Measurements from ENCODE around the gene PRADC1.

PRADC1 gene

GRCh38 chr2:73212448-73213176 lies 20.4 kb downstream of the PRADC1 start:
- no peak overlapping the region for H3K4me3 ChIP-seq (ENCODE audit: low read length)
- DNase-seq (ENCODE audit: low read depth), result peak; percentile 79
- TF ChIP-seq, protein P1, sequence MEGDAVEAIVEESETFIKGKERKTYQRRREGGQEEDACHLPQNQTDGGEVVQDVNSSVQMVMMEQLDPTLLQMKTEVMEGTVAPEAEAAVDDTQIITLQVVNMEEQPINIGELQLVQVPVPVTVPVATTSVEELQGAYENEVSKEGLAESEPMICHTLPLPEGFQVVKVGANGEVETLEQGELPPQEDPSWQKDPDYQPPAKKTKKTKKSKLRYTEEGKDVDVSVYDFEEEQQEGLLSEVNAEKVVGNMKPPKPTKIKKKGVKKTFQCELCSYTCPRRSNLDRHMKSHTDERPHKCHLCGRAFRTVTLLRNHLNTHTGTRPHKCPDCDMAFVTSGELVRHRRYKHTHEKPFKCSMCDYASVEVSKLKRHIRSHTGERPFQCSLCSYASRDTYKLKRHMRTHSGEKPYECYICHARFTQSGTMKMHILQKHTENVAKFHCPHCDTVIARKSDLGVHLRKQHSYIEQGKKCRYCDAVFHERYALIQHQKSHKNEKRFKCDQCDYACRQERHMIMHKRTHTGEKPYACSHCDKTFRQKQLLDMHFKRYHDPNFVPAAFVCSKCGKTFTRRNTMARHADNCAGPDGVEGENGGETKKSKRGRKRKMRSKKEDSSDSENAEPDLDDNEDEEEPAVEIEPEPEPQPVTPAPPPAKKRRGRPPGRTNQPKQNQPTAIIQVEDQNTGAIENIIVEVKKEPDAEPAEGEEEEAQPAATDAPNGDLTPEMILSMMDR (IDR thresholded peaks at IDR 0.05; ENCODE audit: insufficient read depth, low read depth, low read length, missing control alignments), result peak; percentile 96

DNA sequence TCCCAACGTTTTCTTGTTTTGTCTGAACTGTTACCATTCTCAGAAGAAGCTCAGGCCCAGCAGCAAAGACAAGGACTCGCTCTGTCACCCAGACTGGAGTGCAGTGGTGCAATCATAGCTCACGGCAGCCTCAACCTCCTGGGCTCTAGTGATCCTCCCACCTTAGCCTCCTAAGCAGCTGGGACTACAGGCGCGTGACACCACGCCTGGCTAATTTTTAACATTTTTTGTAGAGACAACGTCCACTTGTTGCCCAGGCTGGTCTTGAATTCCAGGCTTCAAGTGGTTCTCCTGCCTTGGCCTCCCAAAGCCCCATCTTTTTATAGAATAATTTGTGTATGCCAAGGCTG lies 21.0 kb downstream of the PRADC1 start:
- DNase-seq (ENCODE audit: low read depth), result no peak
- TF ChIP-seq, protein P1 (IDR thresholded peaks at IDR 0.05; ENCODE audit: insufficient read depth, low read depth, low read length, missing control alignments), result no peak
- H3K4me3 ChIP-seq (ENCODE audit: low read length), result no peak overlapping the region

GRCh38 chr2:73210696-73211095 lies 22.3 kb downstream of the PRADC1 start:
- H3K4me3 ChIP-seq (ENCODE audit: low read length), result no peak overlapping the region
- TF ChIP-seq, protein P1 (IDR thresholded peaks at IDR 0.05; ENCODE audit: insufficient read depth, low read depth, low read length, missing control alignments), result no peak
- no peak for DNase-seq (ENCODE audit: low read depth)

GRCh38 chr2:73210019-73210418 lies 23.0 kb downstream of the PRADC1 start:
- TF ChIP-seq, protein P1 (IDR thresholded peaks at IDR 0.05; ENCODE audit: insufficient read depth, low read depth, low read length, missing control alignments), result no peak
- no peak overlapping the region for H3K4me3 ChIP-seq (ENCODE audit: low read length)
- no peak for DNase-seq (ENCODE audit: low read depth)

DNA sequence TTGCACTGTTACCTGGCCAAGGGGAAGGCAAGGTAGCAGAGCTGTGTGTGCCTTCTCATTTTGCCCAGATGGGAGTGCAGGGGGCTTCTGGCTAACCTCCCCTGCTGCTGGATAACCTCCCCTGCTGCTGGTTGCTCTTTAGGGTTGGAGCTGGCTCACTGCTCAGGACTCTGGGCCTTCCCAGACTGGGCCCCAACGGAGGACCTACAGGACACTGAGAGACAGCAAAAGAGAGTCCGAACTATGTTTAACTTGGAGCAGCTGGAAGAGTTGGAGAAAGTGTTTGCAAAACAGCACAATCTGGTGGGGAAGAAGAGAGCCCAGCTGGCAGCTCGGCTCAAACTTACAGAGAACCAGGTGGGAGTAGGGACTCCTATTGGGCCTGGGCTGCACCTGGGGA lies 24.8 kb downstream of the PRADC1 start:
- TF ChIP-seq, protein P1 (IDR thresholded peaks at IDR 0.05; ENCODE audit: insufficient read depth, low read depth, low read length, missing control alignments), result no peak
- DNase-seq (ENCODE audit: low read depth), result no peak
- H3K4me3 ChIP-seq (ENCODE audit: low read length), result no peak overlapping the region

GRCh38 chr2:73205611-73206010 lies 27.4 kb downstream of the PRADC1 start:
- TF ChIP-seq, protein P1 (IDR thresholded peaks at IDR 0.05; ENCODE audit: insufficient read depth, low read depth, low read length, missing control alignments), result no peak
- no peak overlapping the region for H3K4me3 ChIP-seq (ENCODE audit: low read length)
- no peak for DNase-seq (ENCODE audit: low read depth)

GRCh38 chr2:73203055-73203681 lies 29.9 kb downstream of the PRADC1 start:
- no peak overlapping the region for H3K4me3 ChIP-seq (ENCODE audit: low read length)
- peak; percentile 14 for DNase-seq (ENCODE audit: low read depth)
- TF ChIP-seq, protein P1 (IDR thresholded peaks at IDR 0.05; ENCODE audit: insufficient read depth, low read depth, low read length, missing control alignments), result peak; percentile 9
